PC-3 (cell line): ENCODE data around the gene ATXN10. TPM values are rescaled to one million over a fixed set of nuclear protein-coding genes. Genes with fewer than 3 reads are reported as not detected.

ENCODE experiments used
- ATAC-seq: fragments of 200-7000 bp; cut with Tn5 transposase; 2 replicates; pipeline ENCODE4 v1.9.1; 2020; ENCODE audit warnings: mild to moderate bottlenecking, moderate library complexity
- BruUV-seq: library from RNA; stranded (reverse); fragments of 400-500 nt; replicated peaks from 2 replicates; lab custom pipeline; 2021; lab: Mats Ljungman, UMichigan
- CTCF ChIA-PET: fragments of 300-600 bp; sonication (Branson Sonifier 250); formaldehyde crosslinking; loops from one replicate; lab custom pipeline; 2022; ENCODE audit warnings: antibody characterized with exemption; lab: Charles Lee
- POLR2A ChIA-PET: fragments of 300-600 bp; sonication (Branson Sonifier 250); formaldehyde crosslinking; loops from one replicate; lab custom pipeline; 2022; ENCODE audit warnings: antibody characterized with exemption; ENCODE audit not compliant: unreplicated experiment; lab: Charles Lee
- DNase-seq: peaks from one replicate; pipeline ENCODE4 v3.0.0-alpha.2; 2015
- H2AFZ ChIP-seq: fragments of 300-600 bp; sonication (generic); 2 replicates; pipeline ENCODE4 v1.6.0; 2016; ENCODE audit warnings: antibody characterized with exemption, low read length
- H3F3A ChIP-seq: fragments of 300-600 bp; sonication (generic); one replicate; pipeline ENCODE4 v1.6.0; 2017; ENCODE audit warnings: antibody characterized with exemption, low read length, control low read depth, mild to moderate bottlenecking; ENCODE audit not compliant: unreplicated experiment
- H3K27ac ChIP-seq: fragments of 300-600 bp; sonication (generic); 2 replicates; pipeline ENCODE4 v1.5.1; 2016; ENCODE audit warnings: mild to moderate bottlenecking, low read length
- H3K27me3 ChIP-seq: fragments of 300-600 bp; sonication (generic); 2 replicates; pipeline ENCODE4 v1.6.1; 2016; ENCODE audit warnings: low read length, mixed read lengths
- H3K36me3 ChIP-seq: fragments of 300-600 bp; sonication (generic); 2 replicates; pipeline ENCODE4 v1.6.1; 2016; ENCODE audit warnings: low read depth, mixed run types, low read length, mixed read lengths
- H3K4me1 ChIP-seq: fragments of 300-600 bp; sonication (generic); 2 replicates; pipeline ENCODE4 v1.5.1; 2016; ENCODE audit warnings: low read length; ENCODE audit not compliant: insufficient read depth
- H3K4me2 ChIP-seq: fragments of 300-600 bp; sonication (generic); 2 replicates; pipeline ENCODE4 v1.6.0; 2016; ENCODE audit warnings: low read length
- H3K4me3 ChIP-seq: fragments of 300-600 bp; sonication (generic); 2 replicates; pipeline ENCODE4 v1.5.1; 2016; ENCODE audit warnings: mild to moderate bottlenecking, low read length, mixed read lengths
- H3K79me2 ChIP-seq: fragments of 300-600 bp; sonication (generic); 2 replicates; pipeline ENCODE4 v1.6.1; 2017; ENCODE audit warnings: low read length, mixed read lengths
- H3K9ac ChIP-seq: fragments of 300-600 bp; sonication (generic); 2 replicates; pipeline ENCODE4 v1.6.0; 2016; ENCODE audit warnings: mild to moderate bottlenecking, low read length
- H3K9me2 ChIP-seq: fragments of 300-600 bp; sonication (generic); replicated peaks from 2 replicates; pipeline ENCODE4 v1.6.1; 2016; ENCODE audit warnings: mixed run types, low read length, mixed read lengths
- H3K9me3 ChIP-seq: fragments of 300-600 bp; sonication (generic); 2 replicates; pipeline ENCODE4 v1.6.1; 2016; ENCODE audit warnings: low read length, mixed read lengths
- H4K20me1 ChIP-seq: fragments of 300-600 bp; sonication (generic); 2 replicates; pipeline ENCODE4 v1.6.1; 2016; ENCODE audit warnings: low read length, mixed read lengths
- EZH2 ChIP-seq: fragments of 300-600 bp; sonication (generic); IDR thresholded peaks from one replicate; pipeline ENCODE4 v1.6.1; 2017; ENCODE audit warnings: antibody characterized with exemption, mild to moderate bottlenecking, low read length; ENCODE audit not compliant: unreplicated experiment
- EZH2phosphoT487 ChIP-seq: fragments of 300-600 bp; sonication (generic); IDR thresholded peaks from 2 replicates; pipeline ENCODE4 v1.6.1; 2018; ENCODE audit warnings: mild to moderate bottlenecking, antibody characterized with exemption, low read length, borderline replicate concordance
- intact Hi-C: fragments of 100-400 bp; cut with micrococcal nuclease; formaldehyde crosslinking; loops from 2 replicates; pipeline ENCODE4 v1.9.0; 2023
- total RNA-seq: library from RNA; depleted of rRNA; stranded (reverse); fragments of >200 nt; gene quantifications from 2 replicates; pipeline ENCODE4 v1.2.3, GENCODE V29; 2014
- TF ChIP-seq, protein P1 (sequence below): fragments of 300-600 bp; sonication (generic); conservative IDR thresholded peaks from 2 replicates; pipeline ENCODE4 v1.5.1; 2017; ENCODE audit warnings: antibody characterized with exemption, low read depth, mild to moderate bottlenecking, low read length

The ATXN10 gene
- total RNA-seq, 1 experiment from 2014 or later = 40.6 TPM

DNA sequence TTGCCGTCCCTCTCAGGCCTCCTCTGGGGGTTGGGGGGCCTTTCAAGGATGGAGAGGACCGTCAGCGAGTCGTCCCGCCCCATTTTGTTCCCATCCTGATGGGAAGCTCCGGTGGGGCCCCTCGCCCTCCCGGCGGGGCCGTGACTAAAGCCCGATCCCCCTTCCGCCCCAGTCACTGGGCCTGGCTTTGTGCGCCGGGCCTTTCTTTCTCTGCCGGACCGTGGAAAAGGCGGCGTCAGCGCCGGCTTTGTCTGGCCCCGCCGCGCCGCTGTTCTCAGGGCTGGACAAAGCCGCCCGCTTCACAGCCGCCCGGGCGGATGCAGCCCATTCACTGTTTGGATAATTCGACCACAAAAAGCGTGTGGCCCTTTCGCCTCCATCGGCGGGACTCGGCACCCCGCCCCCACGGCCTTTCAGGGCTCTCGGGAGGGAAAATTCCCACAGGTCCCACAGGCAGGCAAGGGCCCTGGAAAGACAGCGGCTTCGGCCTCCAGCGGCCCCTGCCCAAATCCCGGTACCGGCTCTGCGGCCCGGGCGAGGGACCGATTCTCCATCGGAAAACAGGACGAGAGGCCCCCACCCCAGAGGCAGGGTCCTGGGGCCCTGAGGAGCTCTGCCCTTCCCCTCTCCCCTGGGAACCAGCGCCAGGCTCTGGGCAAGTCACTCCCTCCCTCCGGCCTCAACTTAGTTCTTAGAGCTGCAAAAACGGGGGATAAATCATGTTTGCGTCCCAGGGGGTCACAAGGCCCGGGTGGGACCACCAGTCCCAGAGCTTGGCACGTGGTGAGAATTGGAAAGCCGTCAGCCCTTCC lies 218.1 kb downstream of the ATXN10 start:
- H2AFZ ChIP-seq = no peak overlapping the region
- no peak for TF ChIP-seq EZH2phosphoT487
- TF ChIP-seq EZH2 = no peak
- TF ChIP-seq, protein P1, sequence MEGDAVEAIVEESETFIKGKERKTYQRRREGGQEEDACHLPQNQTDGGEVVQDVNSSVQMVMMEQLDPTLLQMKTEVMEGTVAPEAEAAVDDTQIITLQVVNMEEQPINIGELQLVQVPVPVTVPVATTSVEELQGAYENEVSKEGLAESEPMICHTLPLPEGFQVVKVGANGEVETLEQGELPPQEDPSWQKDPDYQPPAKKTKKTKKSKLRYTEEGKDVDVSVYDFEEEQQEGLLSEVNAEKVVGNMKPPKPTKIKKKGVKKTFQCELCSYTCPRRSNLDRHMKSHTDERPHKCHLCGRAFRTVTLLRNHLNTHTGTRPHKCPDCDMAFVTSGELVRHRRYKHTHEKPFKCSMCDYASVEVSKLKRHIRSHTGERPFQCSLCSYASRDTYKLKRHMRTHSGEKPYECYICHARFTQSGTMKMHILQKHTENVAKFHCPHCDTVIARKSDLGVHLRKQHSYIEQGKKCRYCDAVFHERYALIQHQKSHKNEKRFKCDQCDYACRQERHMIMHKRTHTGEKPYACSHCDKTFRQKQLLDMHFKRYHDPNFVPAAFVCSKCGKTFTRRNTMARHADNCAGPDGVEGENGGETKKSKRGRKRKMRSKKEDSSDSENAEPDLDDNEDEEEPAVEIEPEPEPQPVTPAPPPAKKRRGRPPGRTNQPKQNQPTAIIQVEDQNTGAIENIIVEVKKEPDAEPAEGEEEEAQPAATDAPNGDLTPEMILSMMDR = no peak
- no TSS peak for BruUV-seq
- intact Hi-C loops = no loop called here
- H3F3A ChIP-seq = no peaks in the 10 kb centered on the region
- no peaks in the 10 kb centered on the region for H3K9me2 ChIP-seq
- H3K4me1 ChIP-seq = peaks cover 18% of the 10 kb centered on the region
- H3K9ac ChIP-seq = no peak overlapping the region
- ChIA-PET CTCF (no interaction called here), POLR2A (no interaction called here)
- H3K79me2 ChIP-seq = no peaks in the 10 kb centered on the region
- no peaks in the 10 kb centered on the region for H3K36me3 ChIP-seq
- no peak for ATAC-seq
- H3K27ac ChIP-seq = no peak overlapping the region
- no peaks in the 10 kb centered on the region for H3K9me3 ChIP-seq
- no peak for DNase-seq
- no peak overlapping the region for H3K4me3 ChIP-seq
- H3K4me2 ChIP-seq = no peak overlapping the region
- no peaks in the 10 kb centered on the region for H4K20me1 ChIP-seq
- H3K27me3 ChIP-seq = no peaks in the 10 kb centered on the region

DNA sequence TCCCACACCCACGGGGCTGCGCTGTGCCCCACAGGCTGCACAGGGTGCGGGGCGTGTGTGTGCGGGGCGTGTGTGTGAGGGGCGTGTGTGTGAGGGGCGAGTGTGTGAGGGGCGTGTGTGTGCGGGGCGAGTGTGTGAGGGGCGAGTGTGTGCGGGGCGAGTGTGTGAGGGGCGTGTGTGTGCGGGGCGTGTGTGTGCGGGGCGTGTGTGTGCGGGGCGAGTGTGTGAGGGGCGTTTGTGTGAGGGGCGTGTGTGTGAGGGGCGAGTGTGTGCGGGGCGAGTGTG lies 218.7 kb downstream of the ATXN10 start:
- Histone ChIP-seq H3K9me3 (no peaks in the 10 kb centered on the region), H4K20me1 (no peaks in the 10 kb centered on the region), H3K4me3 (no peak overlapping the region), H3K79me2 (no peaks in the 10 kb centered on the region), H3K36me3 (no peaks in the 10 kb centered on the region), H3F3A (no peaks in the 10 kb centered on the region), H3K4me1 (peaks cover 18% of the 10 kb centered on the region), H3K4me2 (no peak overlapping the region), H3K9me2 (no peaks in the 10 kb centered on the region), H2AFZ (no peak overlapping the region), H3K9ac (no peak overlapping the region), H3K27ac (no peak overlapping the region), H3K27me3 (no peaks in the 10 kb centered on the region)
- POLR2A ChIA-PET = no interaction called here
- ATAC-seq (no peak), DNase-seq (no peak)
- CTCF ChIA-PET = no interaction called here
- TF ChIP-seq, protein P1 = no peak
- TF ChIP-seq EZH2phosphoT487 (no peak), EZH2 (no peak)
- intact Hi-C loops = no loop called here
- BruUV-seq = no TSS peak

DNA sequence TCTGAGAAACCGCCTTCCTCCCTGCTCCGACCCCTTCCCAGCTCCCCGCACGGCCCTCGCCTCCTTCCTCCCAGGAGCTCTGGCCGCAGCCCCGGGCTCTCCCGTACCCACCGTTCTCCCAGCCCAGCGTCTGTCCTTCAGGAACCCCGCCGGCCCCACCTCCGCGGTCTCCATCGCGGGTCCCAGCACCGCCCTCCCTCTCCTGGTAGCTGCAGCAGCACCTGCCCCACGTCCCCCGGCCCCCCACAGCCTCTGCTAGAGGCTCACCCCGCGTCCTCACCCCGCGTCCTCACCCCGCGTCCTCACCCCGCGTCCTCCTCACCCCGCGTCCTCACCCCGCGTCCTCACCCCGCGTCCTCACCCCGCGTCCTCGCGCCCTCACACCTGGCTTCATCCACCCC lies 219.4 kb downstream of the ATXN10 start:
- H4K20me1 ChIP-seq = no peaks in the 10 kb centered on the region
- H3F3A ChIP-seq = no peaks in the 10 kb centered on the region
- peaks cover 22% of the 10 kb centered on the region for H3K4me1 ChIP-seq
- H3K9me3 ChIP-seq = no peaks in the 10 kb centered on the region
- H3K9ac ChIP-seq = no peak overlapping the region
- no peak for DNase-seq
- ChIA-PET POLR2A (no interaction called here), CTCF (no interaction called here)
- H3K9me2 ChIP-seq = no peaks in the 10 kb centered on the region
- no peak overlapping the region for H3K27ac ChIP-seq
- no peak overlapping the region for H2AFZ ChIP-seq
- no peak overlapping the region for H3K4me2 ChIP-seq
- H3K27me3 ChIP-seq = no peaks in the 10 kb centered on the region
- no peaks in the 10 kb centered on the region for H3K36me3 ChIP-seq
- TF ChIP-seq EZH2phosphoT487 (no peak), EZH2 (no peak)
- TF ChIP-seq, protein P1 = no peak
- ATAC-seq = no peak
- intact Hi-C loops = no loop called here
- H3K4me3 ChIP-seq = no peak overlapping the region
- BruUV-seq = no TSS peak
- H3K79me2 ChIP-seq = no peaks in the 10 kb centered on the region
